GM19238 (cell line): ENCODE results near the gene AOPEP.

Experiments used
- DNase-seq: peaks from one replicate; pipeline ENCODE4 v3.0.0; 2011; ENCODE audit warnings: low spot score; ENCODE audit not compliant: insufficient read length

Gene AOPEP

GRCh38 chr9:94717761-94718160 lies 8.7 kb upstream of the AOPEP start:
- DNase-seq = no peak

GRCh38 chr9:94718936-94719335 lies 7.6 kb upstream of the AOPEP start:
- DNase-seq = no peak

GRCh38 chr9:94719878-94720277 lies 6.6 kb upstream of the AOPEP start:
- DNase-seq = no peak

- DNase-seq = no peak
Measured at GRCh38 chr9:94720846-94721549, 5.5 kb upstream of the AOPEP start.

GRCh38 chr9:94721754-94722153 lies 4.7 kb upstream of the AOPEP start:
- no peak for DNase-seq

GRCh38 chr9:94725293-94725692 lies 1.2 kb upstream of the AOPEP start:
- no peak for DNase-seq

- DNase-seq = no peak
Measured at GRCh38 chr9:94728719-94729118, 2.2 kb downstream of the AOPEP start.

GRCh38 chr9:94729199-94729598 lies 2.7 kb downstream of the AOPEP start:
- no peak for DNase-seq

- DNase-seq = no peak
Measured at GRCh38 chr9:94734054-94734754, 7.7 kb downstream of the AOPEP start.

GRCh38 chr9:94736759-94737158 lies 10.3 kb downstream of the AOPEP start:
- DNase-seq = no peak

GRCh38 chr9:94740145-94740840 lies 13.8 kb downstream of the AOPEP start:
- DNase-seq = no peak

- DNase-seq = no peak
Measured at GRCh38 chr9:94741866-94742265, 15.4 kb downstream of the AOPEP start.

GRCh38 chr9:94743035-94743954 lies 16.8 kb downstream of the AOPEP start:
- no peak for DNase-seq

GRCh38 chr9:94745806-94746540 lies 19.5 kb downstream of the AOPEP start:
- DNase-seq = no peak

GRCh38 chr9:94746541-94747370 lies 20.3 kb downstream of the AOPEP start:
- DNase-seq = no peak

GRCh38 chr9:94754976-94755475 lies 28.5 kb downstream of the AOPEP start:
- no peak for DNase-seq

- no peak for DNase-seq
Measured at GRCh38 chr9:94757158-94757557, 30.7 kb downstream of the AOPEP start.

GRCh38 chr9:94758031-94758430 lies 31.5 kb downstream of the AOPEP start:
- DNase-seq = no peak

- no peak for DNase-seq
Measured at GRCh38 chr9:94758880-94759279, 32.4 kb downstream of the AOPEP start.

GRCh38 chr9:94760010-94760409 lies 33.5 kb downstream of the AOPEP start:
- no peak for DNase-seq
